Endothelial cell of umbilical vein (primary cell): ENCODE results near the gene FBXL4. TPM values are rescaled to one million over a fixed set of nuclear protein-coding genes. Genes with fewer than 3 reads are reported as not detected.
A peak's percentile ranks its signal among the peaks of the same experiment; 100 is the strongest.

ENCODE experiments used
- BruUV-seq: library from RNA; stranded (reverse); fragments of 400-500 nt; replicated peaks from 2 replicates; lab custom pipeline; 2021; lab: Mats Ljungman, UMichigan
- CTCF ChIA-PET: fragments of 300-600, 350-600 bp; sonication (Branson Sonifier 250); formaldehyde crosslinking; loops from one replicate; lab custom pipeline; 2021; ENCODE audit warnings: antibody characterized with exemption, inconsistent platforms; lab: Charles Lee
- POLR2A ChIA-PET: fragments of 300-600, 350-600 bp; sonication (Branson Sonifier 250); formaldehyde crosslinking; loops from one replicate; lab custom pipeline; 2021; ENCODE audit warnings: antibody characterized with exemption, inconsistent platforms; lab: Charles Lee
- DNase-seq: peaks from one replicate; pipeline ENCODE4 v3.0.0-alpha.2; 2011; ENCODE audit warnings: low read depth, low spot score
- FAIRE-seq: peaks from 2 replicates; lab custom pipeline; 2011; peaks lifted over from hg19 to GRCh38; lab: Jason Lieb, UNC
- H2AFZ ChIP-seq: 2 replicates; pipeline ENCODE4 v1.6.0; 2012; ENCODE audit warnings: low read depth, low read length, control low read depth, inconsistent platforms
- H3K27ac ChIP-seq: 2 replicates; pipeline ENCODE4 v1.5.1; 2011; ENCODE audit warnings: low read depth, mild to moderate bottlenecking, control low read depth, low read length, moderate library complexity; ENCODE audit not compliant: insufficient read depth
- H3K27me3 ChIP-seq, 2 experiments: 2 replicates each; pipeline versions ENCODE4 v1.6.0 to v1.6.1; 2011; ENCODE audit warnings: low read length in 2 of 2, mixed read lengths in 1 of 2; ENCODE audit not compliant: control insufficient read depth in 2 of 2, insufficient read depth in 2 of 2
- H3K36me3 ChIP-seq, 2 experiments: 2 replicates in 1 of 2; 3 replicates in 1 of 2; pipeline ENCODE4 v1.5.1; 2011; ENCODE audit warnings: low read length in 2 of 2, mild to moderate bottlenecking in 1 of 2, moderate library complexity in 1 of 2; ENCODE audit not compliant: control insufficient read depth in 2 of 2, insufficient read depth in 2 of 2; ENCODE audit errors: extremely low read depth in 1 of 2
- H3K4me1 ChIP-seq: 3 replicates; pipeline ENCODE4 v1.5.1; 2011; ENCODE audit warnings: mild to moderate bottlenecking, low read length; ENCODE audit not compliant: control insufficient read depth, insufficient read depth; ENCODE audit errors: extremely low read depth
- H3K4me2 ChIP-seq: 2 replicates; pipeline ENCODE4 v1.6.1; 2011; ENCODE audit warnings: low read length, control low read depth, mixed read lengths; ENCODE audit not compliant: insufficient read depth
- H3K4me3 ChIP-seq, 3 experiments: fragments of 200-600 bp in 1 of 3; sonication (generic), shearing (Covaris generic) in 1 of 3; replicated peaks in 1 of 3; 2 replicates each; pipeline ENCODE4 v1.5.1; 2011 to 2016; ENCODE audit warnings: control low read depth in 3 of 3, low read length in 3 of 3, mild to moderate bottlenecking in 2 of 3, inconsistent platforms in 1 of 3, low read depth in 1 of 3, moderate library complexity in 1 of 3; ENCODE audit not compliant: insufficient read depth in 1 of 3
- H3K79me2 ChIP-seq: 2 replicates; pipeline ENCODE4 v1.6.0; 2012; ENCODE audit warnings: low read length, inconsistent platforms; ENCODE audit not compliant: control insufficient read depth, insufficient read depth
- H3K9ac ChIP-seq: replicated peaks from 2 replicates; pipeline ENCODE3; 2011; ENCODE audit warnings: low read length, control low read depth; ENCODE audit not compliant: insufficient read depth; ENCODE audit errors: extremely low read depth
- H3K9me1 ChIP-seq: replicated peaks from 3 replicates; pipeline ENCODE4 v1.6.0; 2011; ENCODE audit warnings: mild to moderate bottlenecking, low read length; ENCODE audit not compliant: control insufficient read depth, insufficient read depth; ENCODE audit errors: extremely low read depth
- H3K9me3 ChIP-seq: replicated peaks from 2 replicates; pipeline ENCODE4 v1.5.1; 2012; ENCODE audit warnings: low read length, inconsistent platforms; ENCODE audit not compliant: control insufficient read depth, insufficient read depth
- H4K20me1 ChIP-seq: replicated peaks from 2 replicates; pipeline ENCODE3; 2011; ENCODE audit warnings: mild to moderate bottlenecking, low read length; ENCODE audit not compliant: control insufficient read depth, insufficient read depth; ENCODE audit errors: extremely low read depth
- CTCF ChIP-seq, 2 donors: IDR thresholded peaks; 1 replicate in 1 of 2; 2 replicates in 1 of 2; pipeline ENCODE4 v1.5.1; 2011; ENCODE audit warnings: low read length in 2 of 2, mild to moderate bottlenecking in 2 of 2, moderate library complexity in 2 of 2, control low read depth in 1 of 2, inconsistent platforms in 1 of 2, low read depth in 1 of 2; ENCODE audit not compliant: insufficient read depth in 1 of 2; ENCODE audit errors: extremely low read depth in 1 of 2
- EZH2 ChIP-seq: IDR thresholded peaks from 2 replicates; pipeline ENCODE4 v1.6.1; 2012; ENCODE audit warnings: borderline replicate concordance, low read depth, mild to moderate bottlenecking, moderate library complexity, low read length, inconsistent platforms; ENCODE audit not compliant: severe bottlenecking
- FOS ChIP-seq: IDR thresholded peaks from 2 replicates; pipeline ENCODE4 v1.6.1; 2011; ENCODE audit warnings: mild to moderate bottlenecking, low read length, moderate library complexity, borderline replicate concordance; ENCODE audit not compliant: insufficient read depth
- GATA2 ChIP-seq: IDR thresholded peaks from 2 replicates; pipeline ENCODE4 v1.7.0; 2011; ENCODE audit warnings: low read depth, mild to moderate bottlenecking, moderate library complexity, mixed read lengths, low read length; ENCODE audit not compliant: insufficient read length, insufficient read depth
- JUN ChIP-seq: IDR thresholded peaks from 2 replicates; pipeline ENCODE4 v1.6.1; 2011; ENCODE audit warnings: borderline replicate concordance, low read depth; ENCODE audit not compliant: insufficient read length, insufficient read depth
- MAX ChIP-seq: IDR thresholded peaks from 2 replicates; pipeline ENCODE4 v1.6.1; 2011; ENCODE audit not compliant: insufficient read depth, insufficient read length
- MYC ChIP-seq: IDR thresholded peaks from one replicate; pipeline ENCODE4 v1.6.1; 2011; ENCODE audit warnings: mild to moderate bottlenecking, low read depth, low read length
- POLR2A ChIP-seq: IDR thresholded peaks from 2 replicates; pipeline ENCODE4 v1.6.1; 2012; ENCODE audit warnings: low read depth, mild to moderate bottlenecking, control low read depth, low read length
- POLR2AphosphoS5 ChIP-seq: IDR thresholded peaks from 2 replicates; pipeline ENCODE4 v1.6.1; 2012; ENCODE audit warnings: low read depth, mild to moderate bottlenecking, control low read depth, low read length, moderate library complexity; ENCODE audit not compliant: insufficient read depth
- dilution Hi-C: fragments of 300-500 bp; cut with MboI; formaldehyde crosslinking; loops from one replicate; pipeline ENCODE4 v1.15.0; 2019; ENCODE audit warnings: low sequenced_read_pairs; ENCODE audit not compliant: extremely low pct_ligation_motif_present
- intact Hi-C: fragments of 100-400 bp; cut with micrococcal nuclease; formaldehyde crosslinking; loops from one replicate; pipeline ENCODE4 v1.10.0; 2022
- polyA plus RNA-seq, 4 experiments: library from polyadenylated mRNA; depleted of rRNA in 3 of 4; stranded (reverse) in 3 of 4; unstranded in 1 of 4; fragments of >200 nt; gene quantifications; 2 replicates each; pipeline versions ENCODE4 v1.2.1 to v1.2.3, GENCODE V29; 2011 to 2012; ENCODE audit warnings: missing spikeins in 1 of 4
- total RNA-seq: library from RNA; stranded (reverse); gene quantifications from 2 replicates; pipeline ENCODE4 v1.2.3, GENCODE V29; 2021

FBXL4 gene
- total and polyA plus RNA-seq, 2 donors (not counting 3 experiments of a cell fraction or from before 2014, with no cell fraction given): 7.0 to 9.8 TPM

GRCh38 chr6:98871057-98871456 lies 76.7 kb downstream of the FBXL4 start:
- Histone ChIP-seq H3K27me3 (no peaks in the 10 kb centered on the region), H3K9ac (no peak overlapping the region), H3K4me3 (no peak overlapping the region), H2AFZ (no peak overlapping the region), H3K9me3 (no peaks in the 10 kb centered on the region), H3K4me1 (peaks cover 4% of the 10 kb centered on the region), H3K9me1 (no peaks in the 10 kb centered on the region), H3K79me2 (no peaks in the 10 kb centered on the region), H4K20me1 (no peaks in the 10 kb centered on the region), H3K27ac (no peak overlapping the region), H3K4me2 (no peak overlapping the region), H3K36me3 (no peaks in the 10 kb centered on the region)
- DNase-seq (peak; percentile 66), FAIRE-seq (peak; percentile 89)
- intact Hi-C loops (no loop called here), dilution Hi-C loops (no loop called here)
- TF ChIP-seq POLR2AphosphoS5 (peak; percentile 16), JUN (no peak), GATA2 (peak; percentile 46)
- POLR2A ChIA-PET: no interaction called here
- CTCF ChIA-PET: no interaction called here
- BruUV-seq: no TSS peak

GRCh38 chr6:98864497-98864896 lies 83.2 kb downstream of the FBXL4 start:
- no peak overlapping the region for H3K4me2 ChIP-seq
- no peaks in the 10 kb centered on the region for H4K20me1 ChIP-seq
- H3K4me3 ChIP-seq: no peak overlapping the region
- TF ChIP-seq CTCF (IDR thresholded peaks at IDR 0.05; ENCODE audit: extremely low read depth in 1 of 2, insufficient read depth in 1 of 2, low read depth in 1 of 2, low read length in 2 of 2): no peak
- TF ChIP-seq POLR2AphosphoS5: no peak
- TF ChIP-seq POLR2A: no peak
- TF ChIP-seq FOS: no peak
- no peak for TF ChIP-seq MAX
- TF ChIP-seq MYC: no peak
- no peak for TF ChIP-seq EZH2
- TF ChIP-seq GATA2: no peak
- FAIRE-seq: no peak
- no peak overlapping the region for H3K27ac ChIP-seq
- dilution Hi-C loops: no loop called here
- no peaks in the 10 kb centered on the region for H3K27me3 ChIP-seq
- H3K79me2 ChIP-seq: no peaks in the 10 kb centered on the region
- H3K9ac ChIP-seq: no peak overlapping the region
- H3K4me1 ChIP-seq: no peaks in the 10 kb centered on the region
- no peak for DNase-seq
- H3K36me3 ChIP-seq: no peaks in the 10 kb centered on the region
- H3K9me3 ChIP-seq: no peaks in the 10 kb centered on the region
- ChIA-PET CTCF (interaction anchor here (1.2 kb wide), 1 partner anchor 57 kb away, joined by 3 read pairs; no protein-coding TSS in a partner anchor), POLR2A (no interaction called here)
- BruUV-seq: no TSS peak
- intact Hi-C loops: no loop called here
- no peaks in the 10 kb centered on the region for H3K9me1 ChIP-seq
- no peak overlapping the region for H2AFZ ChIP-seq
